GM10248 (cell line): ENCODE results near the gene STARD8.

Experiments
- CTCF ChIA-PET: fragments of 300-600 bp; sonication (Branson Sonifier 250); formaldehyde crosslinking; extraction: SDS; loops from one replicate; lab custom pipeline; 2021; ENCODE audit warnings: antibody characterized with exemption; lab: Yijun Ruan, JAX
- POLR2A ChIA-PET: fragments of 350-650 bp; sonication (Branson Sonifier 250); formaldehyde crosslinking; extraction: SDS; loops from one replicate; lab custom pipeline; 2020; ENCODE audit warnings: antibody characterized with exemption; lab: Yijun Ruan, JAX
- DNase-seq: peaks from one replicate; pipeline ENCODE4 v3.0.0; 2012; ENCODE audit errors: extremely low spot score
- CTCF ChIP-seq: IDR thresholded peaks from 2 replicates; pipeline ENCODE4 v1.5.1; 2012; ENCODE audit warnings: mild to moderate bottlenecking, low read depth; ENCODE audit errors: extremely low read depth, missing control alignments, control extremely low read depth

The STARD8 gene

GRCh38 chrX:68755616-68756125 is 108.2 kb downstream of the STARD8 start:
- CTCF ChIA-PET, result interaction anchor here (1.2 kb wide), 1 partner anchor 10 kb away, joined by 3 read pairs; no protein-coding TSS in a partner anchor

GRCh38 chrX:68757331-68757730 is 109.9 kb downstream of the STARD8 start:
- no peak for TF ChIP-seq CTCF
- ChIA-PET CTCF (no interaction called here), POLR2A (no interaction called here)
- no peak for DNase-seq

More at GRCh38 chrX:68755616-68756125, 108.2 kb downstream of the STARD8 start:
- TF ChIP-seq CTCF, result no peak
- POLR2A ChIA-PET, result no interaction called here
- DNase-seq, result no peak

DNA sequence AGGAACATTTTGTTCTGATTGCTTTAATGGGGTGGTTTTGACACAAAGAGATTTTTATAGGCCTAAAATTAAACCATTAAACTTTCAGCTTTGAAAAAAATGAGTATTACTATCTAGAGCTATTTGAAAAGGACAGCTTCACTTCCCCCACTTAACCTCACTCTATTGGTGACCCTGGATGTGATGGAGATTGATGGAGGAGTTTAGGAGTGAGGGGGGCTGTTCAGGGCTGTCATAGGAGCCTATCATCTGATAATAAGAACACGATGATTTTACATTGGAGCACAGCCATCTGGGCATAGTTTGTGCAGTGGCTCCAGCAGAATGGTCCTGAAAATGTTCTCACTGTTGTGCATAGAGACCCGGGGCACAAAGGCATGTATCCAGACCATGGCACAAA is 110.3 kb downstream of the STARD8 start:
- no peak for TF ChIP-seq CTCF
- POLR2A ChIA-PET, result no interaction called here
- DNase-seq, result no peak

GRCh38 chrX:68758671-68759070 is 111.2 kb downstream of the STARD8 start:
- ChIA-PET POLR2A (no interaction called here), CTCF (interaction anchor here (1.3 kb wide), 1 partner anchor 68 kb away, joined by 3 read pairs; no protein-coding TSS in a partner anchor)
- no peak for TF ChIP-seq CTCF
- no peak for DNase-seq

More for the DNA sequence above, 110.3 kb downstream of the STARD8 start:
- CTCF ChIA-PET, result interaction anchor here (1.3 kb wide), 1 partner anchor 69 kb away, joined by 3 read pairs; no protein-coding TSS in a partner anchor

- no peak for DNase-seq
- CTCF ChIA-PET, result no interaction called here
- TF ChIP-seq CTCF, result no peak
- POLR2A ChIA-PET, result no interaction called here
These were observed 113.6 kb downstream of the STARD8 start for GRCh38 chrX:68761086-68761485.

GRCh38 chrX:68762766-68763165 is 115.3 kb downstream of the STARD8 start:
- no peak for TF ChIP-seq CTCF
- no peak for DNase-seq
- CTCF ChIA-PET, result no interaction called here
- POLR2A ChIA-PET, result no interaction called here

DNA sequence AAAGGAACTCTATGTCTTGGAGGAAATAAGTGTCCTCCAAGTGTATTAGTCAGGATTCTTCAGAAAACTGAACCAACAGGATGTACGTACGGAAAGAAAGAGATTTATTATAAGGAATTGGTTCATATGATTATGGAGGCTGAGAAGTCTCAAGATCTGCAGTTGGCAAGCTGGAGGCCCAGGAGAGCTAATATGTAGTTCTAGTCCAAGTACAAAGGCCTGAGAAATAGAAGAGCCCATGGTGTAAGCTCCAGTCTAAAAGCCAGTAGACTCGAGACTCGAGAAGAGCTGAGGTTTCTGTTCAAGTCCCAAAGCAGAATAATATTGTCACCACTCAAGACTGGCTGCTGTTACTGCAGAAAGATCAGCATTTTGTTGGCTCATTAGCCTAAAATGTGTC is 116.0 kb downstream of the STARD8 start:
- POLR2A ChIA-PET, result no interaction called here
- no peak for DNase-seq
- TF ChIP-seq CTCF, result no peak
- CTCF ChIA-PET, result no interaction called here
